MM.1S (cell line): ENCODE results near the gene KIAA1328.

Experiments used
- DNase-seq: peaks from one replicate; pipeline ENCODE4 v3.0.0-alpha.2; 2015
- H2AFZ ChIP-seq: fragments of 300-600 bp; sonication (generic); 2 replicates; pipeline ENCODE4 v1.6.0; 2016; ENCODE audit warnings: antibody characterized with exemption, low read length
- H3F3A ChIP-seq: fragments of 300-600 bp; sonication (generic); 2 replicates; pipeline ENCODE4 v1.6.1; 2016; ENCODE audit warnings: mild to moderate bottlenecking, antibody characterized with exemption, low read length, moderate library complexity, mixed read lengths; ENCODE audit not compliant: insufficient read depth
- H3K27ac ChIP-seq: fragments of 300-600 bp; sonication (generic); 2 replicates; pipeline ENCODE4 v1.5.1; 2016; ENCODE audit warnings: mild to moderate bottlenecking, low read length
- H3K27me3 ChIP-seq: fragments of 300-600 bp; sonication (generic); replicated peaks from 2 replicates; pipeline ENCODE4 v1.6.0; 2016; ENCODE audit warnings: low read length; ENCODE audit not compliant: insufficient read depth
- H3K36me3 ChIP-seq: fragments of 300-600 bp; sonication (generic); replicated peaks from 2 replicates; pipeline ENCODE4 v1.6.1; 2016; ENCODE audit warnings: mild to moderate bottlenecking, low read length, mixed read lengths; ENCODE audit not compliant: insufficient read depth
- H3K4me1 ChIP-seq: fragments of 300-600 bp; sonication (generic); 2 replicates; pipeline ENCODE4 v1.6.1; 2016; ENCODE audit warnings: low read length, mixed read lengths
- H3K4me2 ChIP-seq: fragments of 300-600 bp; sonication (generic); 2 replicates; pipeline ENCODE4 v1.6.0; 2016; ENCODE audit warnings: low read depth, low read length
- H3K4me3 ChIP-seq: fragments of 300-600 bp; sonication (generic); 2 replicates; pipeline ENCODE4 v1.5.1; 2016; ENCODE audit warnings: low read length, mixed read lengths
- H3K79me2 ChIP-seq: fragments of 300-600 bp; sonication (generic); 2 replicates; pipeline ENCODE4 v1.6.1; 2016; ENCODE audit warnings: mixed run types, low read length, mixed read lengths
- H3K9ac ChIP-seq: fragments of 300-600 bp; sonication (generic); 2 replicates; pipeline ENCODE4 v1.6.1; 2016; ENCODE audit warnings: low read length, mixed read lengths
- H3K9me2 ChIP-seq: fragments of 300-600 bp; sonication (generic); replicated peaks from 2 replicates; pipeline ENCODE4 v1.6.1; 2016; ENCODE audit warnings: mild to moderate bottlenecking, low read length, mixed read lengths; ENCODE audit not compliant: insufficient read depth
- H3K9me3 ChIP-seq: fragments of 300-600 bp; sonication (generic); replicated peaks from 2 replicates; pipeline ENCODE4 v1.6.1; 2016; ENCODE audit warnings: mild to moderate bottlenecking, low read length, mixed read lengths; ENCODE audit not compliant: insufficient read depth
- H4K20me1 ChIP-seq: fragments of 300-600 bp; sonication (generic); 2 replicates; pipeline ENCODE4 v1.6.1; 2016; ENCODE audit warnings: mild to moderate bottlenecking, low read length, moderate library complexity, mixed read lengths; ENCODE audit not compliant: insufficient read depth
- CTCF ChIP-seq: fragments of 300-600 bp; sonication (generic); IDR thresholded peaks from 2 replicates; pipeline ENCODE4 v1.5.1; 2016; ENCODE audit warnings: antibody characterized with exemption, low read length, mixed read lengths
- EZH2 ChIP-seq: fragments of 300-600 bp; sonication (generic); optimal IDR thresholded peaks from 2 replicates; pipeline ENCODE3; 2017; ENCODE audit warnings: low read depth, mild to moderate bottlenecking, antibody characterized with exemption, low read length, mixed read lengths
- EZH2phosphoT487 ChIP-seq: fragments of 300-600 bp; sonication (generic); IDR thresholded peaks from 2 replicates; pipeline ENCODE4 v1.6.1; 2018; ENCODE audit warnings: antibody characterized with exemption, low read length

Gene KIAA1328

GRCh38 chr18:36893227-36893626 is 64.3 kb downstream of the KIAA1328 start:
- H3K79me2 ChIP-seq, result no peaks in the 10 kb centered on the region
- no peak for TF ChIP-seq CTCF
- no peak for TF ChIP-seq EZH2phosphoT487
- TF ChIP-seq EZH2, result no peak

GRCh38 chr18:36895606-36896005 is 66.7 kb downstream of the KIAA1328 start:
- no peaks in the 10 kb centered on the region for H3K9me2 ChIP-seq
- H3K4me3 ChIP-seq, result no peak overlapping the region
- H2AFZ ChIP-seq, result no peak overlapping the region
- DNase-seq, result no peak
- H3F3A ChIP-seq, result no peaks in the 10 kb centered on the region
- no peaks in the 10 kb centered on the region for H3K36me3 ChIP-seq
- no peak overlapping the region for H3K4me2 ChIP-seq
- no peaks in the 10 kb centered on the region for H3K27me3 ChIP-seq
- no peaks in the 10 kb centered on the region for H4K20me1 ChIP-seq
- no peaks in the 10 kb centered on the region for H3K4me1 ChIP-seq
- no peak overlapping the region for H3K27ac ChIP-seq
- no peaks in the 10 kb centered on the region for H3K9me3 ChIP-seq
- H3K9ac ChIP-seq, result no peak overlapping the region
- H3K79me2 ChIP-seq, result no peaks in the 10 kb centered on the region
- TF ChIP-seq EZH2phosphoT487 (no peak), EZH2 (no peak), CTCF (no peak)

More at GRCh38 chr18:36893227-36893626, 64.3 kb downstream of the KIAA1328 start:
- H3K9ac ChIP-seq, result no peak overlapping the region
- H3K9me2 ChIP-seq, result no peaks in the 10 kb centered on the region
- H2AFZ ChIP-seq, result no peak overlapping the region
- no peak for DNase-seq
- no peak overlapping the region for H3K4me3 ChIP-seq
- no peaks in the 10 kb centered on the region for H3K27me3 ChIP-seq
- H3K9me3 ChIP-seq, result no peaks in the 10 kb centered on the region
- peaks cover 10% of the 10 kb centered on the region for H3K4me1 ChIP-seq
- no peak overlapping the region for H3K4me2 ChIP-seq
- H3K36me3 ChIP-seq, result no peaks in the 10 kb centered on the region
- H3F3A ChIP-seq, result 0 out of 2 replicates have a peak, but pooled peaks cover 5% of the 10 kb centered on the region
- no peak overlapping the region for H3K27ac ChIP-seq
- no peaks in the 10 kb centered on the region for H4K20me1 ChIP-seq

GRCh38 chr18:36897253-36897652 is 68.3 kb downstream of the KIAA1328 start:
- H3K79me2 ChIP-seq, result no peaks in the 10 kb centered on the region
- no peak overlapping the region for H3K9ac ChIP-seq
- no peaks in the 10 kb centered on the region for H3F3A ChIP-seq
- H3K9me3 ChIP-seq, result no peaks in the 10 kb centered on the region
- no peaks in the 10 kb centered on the region for H3K9me2 ChIP-seq
- H3K4me1 ChIP-seq, result no peaks in the 10 kb centered on the region
- H3K4me3 ChIP-seq, result no peak overlapping the region
- no peak overlapping the region for H2AFZ ChIP-seq
- no peak for DNase-seq
- H3K4me2 ChIP-seq, result no peak overlapping the region
- TF ChIP-seq EZH2, result no peak
- no peak for TF ChIP-seq CTCF
- no peak for TF ChIP-seq EZH2phosphoT487
- no peaks in the 10 kb centered on the region for H3K36me3 ChIP-seq
- H3K27ac ChIP-seq, result no peak overlapping the region
- H4K20me1 ChIP-seq, result no peaks in the 10 kb centered on the region
- no peaks in the 10 kb centered on the region for H3K27me3 ChIP-seq
